Measurements from ENCODE around the gene LIPC. TPM values are rescaled to one million over a fixed set of nuclear protein-coding genes. Genes with fewer than 3 reads are reported as not detected.
A peak's percentile ranks its signal among the peaks of the same experiment; 100 is the strongest.

LIPC gene
- total and polyA plus RNA-seq, 10 of the 15 experiments (the other 5 are each of a cell fraction or from before 2014, with no cell fraction given): 0.06 to 0.31 (median 0.16) TPM; not detected in 1

- TF ChIP-seq ZBTB4 (CRISPR knock-in tag; IDR thresholded peaks at IDR 0.05): no peak
These were observed 23.2 kb downstream of the LIPC start (continued) for GRCh38 chr15:58454950-58455401.

- FAIRE-seq: peak; percentile 35
- H3K9me3 ChIP-seq (replicated peaks; ENCODE audit: control insufficient read depth, insufficient read depth, low read length): no peaks in the 10 kb centered on the region; the same call in 2 of the 3 replicates
- peaks cover 55% of the 10 kb centered on the region for H3K4me1 ChIP-seq (ENCODE audit: control insufficient read depth, insufficient read depth, low read length)
- peak overlapping the region; percentile 93 for H3K27ac ChIP-seq (ENCODE audit: control insufficient read depth, insufficient read depth)
- H4K20me1 ChIP-seq (ENCODE audit: control insufficient read depth, insufficient read depth): no peaks in the 10 kb centered on the region
- no peaks in the 10 kb centered on the region for H3K79me2 ChIP-seq (ENCODE audit: control insufficient read depth, insufficient read depth, low read length)
- peak overlapping the region; percentile 19 for H2AFZ ChIP-seq (ENCODE audit: control insufficient read depth, low read depth, low read length)
- CTCF ChIA-PET: interaction anchor here (1.0 to 2.1 kb wide), 5 partner anchors 16 to 126 kb away, joined by 3 to 10 read pairs (median 3); no protein-coding TSS in a partner anchor
- RAD21 ChIA-PET (ENCODE audit: unreplicated experiment): interaction anchor here (0.6 to 4.4 kb wide), 9 partner anchors 15 to 605 kb away, joined by 3 to 24 read pairs (median 4); partner anchors contain the start of gene MINDY2
- in situ Hi-C loops (cut with MboI): no loop called here
- H3K4me2 ChIP-seq (ENCODE audit: control insufficient read depth, insufficient read depth): peak overlapping the region; percentile 93
- BruUV-seq (replicated peaks): no TSS peak
- POLR2A ChIA-PET: interaction anchor here (1.3 to 1.4 kb wide), 3 partner anchors 16 to 59 kb away, joined by 5 to 8 read pairs (median 5); no protein-coding TSS in a partner anchor
- peak; percentile 88 for DNase-seq (ENCODE audit: low read depth, low spot score)
- SMC1A ChIA-PET (ENCODE audit: uncharacterized antibody, unreplicated experiment): interaction anchor here (0.7 to 5.0 kb wide), 19 partner anchors 10 to 288 kb away, joined by 3 to 51 read pairs (median 4); partner anchors contain the start of gene LIPC
- intact Hi-C loops (cut with micrococcal nuclease; ENCODE audit: unreplicated experiment): loop anchor here (1.0 to 10.0 kb wide), 3 partner anchors 37 to 287 kb away; partner anchors contain the start of gene ADAM10
- H3K27me3 ChIP-seq (replicated peaks in 1 of 2; ENCODE audit: control insufficient read depth in 2 of 2, insufficient read depth in 2 of 2, low read length in 1 of 2): no peaks in the 10 kb centered on the region
- WGBS (ENCODE audit: insufficient coverage, insufficient replicate concordance, low lambda C conversion rate, missing lambda C conversion rate): 4% methylated on average over 7 of the region's 7 CpGs
- H3K4me3 ChIP-seq: peak overlapping the region; percentile 44; the same call in 1 of the 2 replicates
- no peaks in the 10 kb centered on the region for H3K36me3 ChIP-seq (ENCODE audit: control insufficient read depth in 2 of 2, insufficient read depth in 2 of 2, low read length in 1 of 2)
- peak; percentile 85 for ATAC-seq
- H3K9ac ChIP-seq (ENCODE audit: control insufficient read depth, insufficient read depth, low read length): peak overlapping the region; percentile 60
- TF ChIP-seq IKZF2 (IDR thresholded peaks at IDR 0.05) (peak; percentile 95 to 96), ATF7 (IDR thresholded peaks at IDR 0.05; ENCODE audit: low read depth) (peak; percentile 62), SRF (IDR thresholded peaks at IDR 0.05; ENCODE audit: low read depth in 2 of 2, low read length in 2 of 2) (0 out of 4 replicates have a peak, but pooled peaks of 1 of the 2 experiments have one; percentile 60), NFIC (IDR thresholded peaks at IDR 0.05; ENCODE audit: low read depth, low read length) (peak; percentile 92), YY1 (IDR thresholded peaks at IDR 0.05; ENCODE audit: low read depth, low read length) (0 out of 2 replicates have a peak, but pooled peaks have one; percentile 14), ATF3 (IDR thresholded peaks at IDR 0.05; ENCODE audit: borderline replicate concordance, extremely low read depth, low read depth, low read length) (0 out of 2 replicates have a peak, but pooled peaks have one; percentile 2), ZBTB40 (IDR thresholded peaks at IDR 0.05; ENCODE audit: borderline replicate concordance) (no peak), ZNF207 (IDR thresholded peaks at IDR 0.05; ENCODE audit: borderline replicate concordance) (0 out of 2 replicates have a peak, but pooled peaks have one; percentile 28), SKIL (IDR thresholded peaks at IDR 0.05; ENCODE audit: low read depth, poor library complexity, severe bottlenecking) (peak; percentile 42)
These were observed 25.7 kb downstream of the LIPC start for GRCh38 chr15:58457466-58457965.

Data from GM12878 (cell line).